Stimulated activated naive CD8-positive, alpha-beta T cell treated with anti-CD3 and anti-CD28 coated beads, Interleukin-15, Interleukin-2, amounts not matched to agents 100 ng/mL and 50 ng/mL, for 24 hours (primary cell): Measurements from ENCODE around the gene BTBD10.

Experiments used
- H3K27ac Mint-ChIP-seq: one replicate; pipeline ENCODE4 v1.8.0; 2021; ENCODE audit warnings: mild to moderate bottlenecking, mixed read lengths
- H3K27me3 Mint-ChIP-seq: one replicate; pipeline ENCODE4 v1.8.0; 2021; ENCODE audit warnings: mixed read lengths
- H3K36me3 Mint-ChIP-seq: one replicate; pipeline ENCODE4 v1.8.0; 2021; ENCODE audit warnings: low read depth, mixed read lengths
- H3K4me1 Mint-ChIP-seq: one replicate; pipeline ENCODE4 v1.8.0; 2021; ENCODE audit warnings: low read depth, mixed read lengths
- H3K4me3 Mint-ChIP-seq: one replicate; pipeline ENCODE4 v1.8.0; 2021; ENCODE audit warnings: mild to moderate bottlenecking, mixed read lengths
- H3K9me3 Mint-ChIP-seq: one replicate; pipeline ENCODE4 v1.8.0; 2021; ENCODE audit warnings: mixed read lengths

The BTBD10 gene

DNA sequence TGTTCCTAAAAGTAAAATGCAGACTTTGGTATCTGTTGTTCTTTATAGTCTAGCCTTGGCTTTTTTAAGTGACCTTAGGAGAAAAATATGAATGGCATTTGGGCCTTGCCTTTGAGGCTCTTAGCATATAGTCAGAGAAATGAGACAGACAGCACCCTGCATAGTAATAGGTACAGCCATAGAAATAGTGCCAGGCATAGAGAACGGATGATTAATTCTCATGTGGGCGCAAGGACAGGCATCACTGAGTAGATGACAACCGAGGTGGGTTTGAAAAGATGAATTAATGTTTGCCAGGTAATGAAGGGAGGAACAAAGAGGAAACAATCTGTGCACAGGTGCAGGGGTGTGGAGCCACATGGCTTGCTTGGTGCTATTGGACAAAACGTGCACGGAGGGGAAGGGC is 95.0 kb downstream of the BTBD10 start:
- H3K9me3 Mint-ChIP-seq, result no peaks in the 10 kb centered on the region
- no peaks in the 10 kb centered on the region for H3K27me3 Mint-ChIP-seq
- H3K4me3 Mint-ChIP-seq, result no peak overlapping the region
- peaks cover 37% of the 10 kb centered on the region for H3K36me3 Mint-ChIP-seq
- H3K4me1 Mint-ChIP-seq, result no peaks in the 10 kb centered on the region
- no peak overlapping the region for H3K27ac Mint-ChIP-seq

DNA sequence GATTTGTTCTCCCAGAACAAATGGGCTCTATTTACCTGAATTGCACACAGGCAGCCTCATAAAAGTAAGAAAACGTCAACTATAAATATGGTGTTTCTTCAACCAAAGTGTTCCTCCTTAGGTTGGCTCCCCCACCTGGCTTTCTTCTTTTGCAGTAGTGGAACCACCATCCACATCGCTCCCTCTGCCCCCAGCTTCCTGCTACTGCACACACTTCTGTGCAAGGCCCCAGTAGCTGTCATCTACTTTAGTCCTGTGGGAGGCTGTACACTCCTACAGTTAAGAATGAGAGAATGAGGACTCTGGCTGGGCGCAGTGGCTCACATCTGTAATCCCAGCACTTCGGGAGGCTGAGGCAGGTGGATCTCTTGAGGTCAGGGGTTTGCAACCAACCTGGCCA is 95.9 kb downstream of the BTBD10 start:
- Mint-ChIP-seq H3K27ac (no peak overlapping the region), H3K36me3 (peaks cover 40% of the 10 kb centered on the region)

DNA sequence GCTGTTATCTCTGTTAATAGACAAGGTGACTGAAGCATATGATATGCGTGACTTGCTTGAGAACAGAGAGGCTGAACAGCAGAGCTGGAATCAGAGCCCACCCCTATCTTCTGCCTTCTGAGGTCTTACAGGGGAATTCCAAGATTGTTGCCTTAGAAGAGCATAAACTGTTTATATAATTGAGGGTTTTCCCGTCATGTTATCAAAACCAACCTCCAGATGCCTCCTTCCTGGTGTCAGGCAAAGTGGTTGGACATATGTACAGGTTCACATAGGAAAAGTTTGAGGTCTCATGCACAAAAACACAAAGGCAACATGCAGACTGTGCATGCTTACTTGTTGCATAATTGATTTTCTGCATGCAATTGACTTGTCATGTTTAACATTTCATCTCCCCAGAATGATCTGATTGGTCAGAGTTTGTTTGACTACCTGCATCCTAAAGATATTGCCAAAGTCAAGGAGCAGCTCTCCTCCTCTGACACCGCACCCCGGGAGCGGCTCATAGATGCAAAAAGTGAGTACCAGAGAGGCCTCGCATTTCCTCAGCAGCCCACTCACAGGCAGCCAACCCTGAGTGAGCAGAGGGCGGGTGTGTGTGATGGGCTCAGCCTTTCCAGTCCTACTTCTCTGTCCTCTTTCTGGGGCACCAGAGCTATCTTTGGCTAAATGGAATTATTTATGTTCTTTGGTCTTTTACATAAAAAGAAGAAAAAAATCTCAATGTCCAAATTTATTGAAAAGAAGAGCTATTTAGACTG is 96.6 kb downstream of the BTBD10 start:
- Mint-ChIP-seq H3K27ac (no peak overlapping the region), H3K27me3 (no peaks in the 10 kb centered on the region), H3K4me3 (no peak overlapping the region), H3K9me3 (no peaks in the 10 kb centered on the region), H3K4me1 (no peaks in the 10 kb centered on the region), H3K36me3 (peaks cover 43% of the 10 kb centered on the region)

More for the DNA sequence above, 95.9 kb downstream of the BTBD10 start:
- H3K27me3 Mint-ChIP-seq, result no peaks in the 10 kb centered on the region
- no peak overlapping the region for H3K4me3 Mint-ChIP-seq
- H3K9me3 Mint-ChIP-seq, result no peaks in the 10 kb centered on the region
- no peaks in the 10 kb centered on the region for H3K4me1 Mint-ChIP-seq

DNA sequence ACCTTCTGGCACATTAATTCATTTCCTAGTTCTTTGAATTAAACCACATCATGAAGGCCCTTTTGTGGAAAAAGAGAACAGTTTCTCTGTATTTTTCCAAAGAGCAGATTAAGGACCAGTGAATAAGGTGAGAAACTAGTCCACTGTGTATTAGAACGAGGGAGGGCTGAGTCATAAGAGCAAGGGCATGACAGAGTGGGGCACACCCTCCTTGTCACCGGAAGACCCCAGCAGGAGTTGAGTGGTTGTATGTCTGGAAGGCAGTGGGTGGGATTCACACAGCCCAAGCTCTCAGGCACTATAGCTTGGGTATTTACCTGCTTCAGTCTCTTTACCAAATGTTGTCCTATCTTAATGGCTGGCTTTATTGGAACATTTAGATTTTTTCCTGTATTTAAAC is 98.6 kb downstream of the BTBD10 start:
- Mint-ChIP-seq H3K36me3 (peaks cover 63% of the 10 kb centered on the region), H3K4me3 (no peak overlapping the region), H3K27me3 (no peaks in the 10 kb centered on the region), H3K4me1 (no peaks in the 10 kb centered on the region), H3K27ac (no peak overlapping the region), H3K9me3 (no peaks in the 10 kb centered on the region)

DNA sequence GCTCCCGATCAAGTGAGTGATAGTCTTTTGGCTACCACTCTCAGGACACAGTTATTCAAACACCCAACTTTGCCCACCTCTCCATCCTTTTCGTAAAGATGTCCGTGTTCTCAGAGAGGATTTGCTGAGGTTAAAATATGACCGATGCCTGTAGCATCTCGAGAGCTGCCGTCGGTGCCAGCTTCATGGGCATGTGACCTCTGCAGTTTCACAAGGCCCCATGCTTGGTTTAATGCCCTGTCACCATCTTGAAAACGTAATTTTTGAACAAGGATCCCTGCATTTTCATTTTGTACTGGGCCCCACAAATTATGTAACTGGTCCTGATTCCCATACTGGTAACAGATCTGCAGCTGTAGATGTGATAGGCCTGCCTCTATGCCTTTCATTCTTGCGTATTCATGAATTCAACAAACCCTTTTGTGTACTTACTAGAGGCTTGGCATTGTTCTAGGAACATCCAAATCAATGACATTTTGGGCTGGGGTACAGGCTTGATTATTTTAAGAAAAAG is 100.4 kb downstream of the BTBD10 start:
- Mint-ChIP-seq H3K9me3 (no peaks in the 10 kb centered on the region), H3K36me3 (peaks cover 65% of the 10 kb centered on the region), H3K4me3 (no peak overlapping the region), H3K27me3 (no peaks in the 10 kb centered on the region), H3K4me1 (peaks cover 5% of the 10 kb centered on the region), H3K27ac (no peak overlapping the region)

DNA sequence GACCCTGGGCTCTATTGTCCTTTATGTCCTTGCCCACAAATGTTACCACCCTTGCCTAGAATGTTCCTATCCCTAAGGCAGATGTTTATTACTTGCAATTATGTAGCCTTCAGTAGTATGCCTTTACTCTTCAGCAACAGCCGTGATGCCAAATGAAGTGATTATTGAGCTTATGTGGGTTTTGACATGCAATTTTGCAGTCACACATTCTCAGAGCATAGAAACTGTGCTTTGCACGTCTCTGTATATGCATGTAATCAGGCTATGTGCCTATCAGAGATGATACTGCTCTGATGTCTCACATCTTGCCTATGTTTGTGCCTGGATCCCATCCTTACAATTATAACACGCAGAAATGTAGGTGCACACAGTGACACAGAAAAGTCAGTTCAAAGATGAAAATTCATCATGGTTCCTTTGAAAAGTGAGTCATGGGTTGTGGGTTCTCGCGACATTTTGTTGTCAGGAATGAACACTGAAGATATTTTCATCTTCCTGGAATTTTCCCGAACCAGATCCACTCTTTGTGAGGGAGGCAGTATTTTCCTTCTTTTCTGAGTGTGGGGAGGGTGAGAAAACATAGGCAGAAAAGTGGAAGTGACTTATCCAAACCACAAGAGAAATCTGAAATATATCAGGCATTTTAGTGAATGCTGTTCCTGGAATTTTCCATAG is 104.3 kb downstream of the BTBD10 start:
- Mint-ChIP-seq H3K9me3 (no peaks in the 10 kb centered on the region), H3K27ac (no peak overlapping the region), H3K4me3 (no peak overlapping the region), H3K4me1 (peaks cover 5% of the 10 kb centered on the region), H3K36me3 (peaks cover 54% of the 10 kb centered on the region), H3K27me3 (no peaks in the 10 kb centered on the region)

DNA sequence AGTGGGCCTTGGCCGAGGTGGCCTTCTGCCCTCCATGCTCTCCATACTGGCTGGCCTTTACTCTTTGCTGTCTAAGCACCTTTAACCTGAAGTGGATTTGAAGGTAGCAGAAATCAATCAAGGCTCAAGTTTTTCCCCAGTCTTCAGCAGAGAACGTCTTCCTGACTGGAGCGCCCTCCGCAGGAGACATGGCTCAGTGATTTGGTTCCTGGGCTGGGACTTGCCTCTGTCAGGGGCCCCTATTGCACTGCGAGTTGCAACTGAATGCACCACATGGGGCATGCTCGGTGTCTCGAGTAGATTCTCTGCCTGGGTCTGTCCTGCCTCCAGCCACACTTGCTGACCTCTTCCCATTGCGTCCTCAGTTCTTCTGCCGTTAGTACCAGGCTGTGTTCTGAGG is 105.8 kb downstream of the BTBD10 start:
- H3K27ac Mint-ChIP-seq, result no peak overlapping the region
- no peaks in the 10 kb centered on the region for H3K27me3 Mint-ChIP-seq
- H3K9me3 Mint-ChIP-seq, result no peaks in the 10 kb centered on the region
- H3K36me3 Mint-ChIP-seq, result peaks cover 49% of the 10 kb centered on the region
- H3K4me3 Mint-ChIP-seq, result no peak overlapping the region
- H3K4me1 Mint-ChIP-seq, result peaks cover 5% of the 10 kb centered on the region

DNA sequence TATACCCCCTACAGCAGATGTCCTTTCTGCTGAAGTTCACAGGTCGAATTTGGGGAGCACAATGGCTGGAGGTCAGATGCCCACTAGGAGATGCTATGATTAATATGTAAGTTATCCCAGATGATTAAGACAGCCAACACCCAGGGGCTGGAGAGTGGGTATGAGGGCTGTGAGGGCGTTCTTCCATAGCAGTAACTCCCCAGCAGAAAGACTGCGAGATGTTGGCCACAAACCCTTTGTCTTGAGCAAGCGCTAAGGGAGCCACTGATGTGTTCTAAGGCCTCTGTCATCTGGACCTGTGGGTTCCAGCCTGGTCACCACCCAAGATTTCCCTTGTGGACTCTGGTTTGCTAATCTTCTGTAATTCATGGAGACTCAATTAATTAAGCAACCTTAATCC is 107.8 kb downstream of the BTBD10 start:
- peaks cover 5% of the 10 kb centered on the region for H3K4me1 Mint-ChIP-seq

DNA sequence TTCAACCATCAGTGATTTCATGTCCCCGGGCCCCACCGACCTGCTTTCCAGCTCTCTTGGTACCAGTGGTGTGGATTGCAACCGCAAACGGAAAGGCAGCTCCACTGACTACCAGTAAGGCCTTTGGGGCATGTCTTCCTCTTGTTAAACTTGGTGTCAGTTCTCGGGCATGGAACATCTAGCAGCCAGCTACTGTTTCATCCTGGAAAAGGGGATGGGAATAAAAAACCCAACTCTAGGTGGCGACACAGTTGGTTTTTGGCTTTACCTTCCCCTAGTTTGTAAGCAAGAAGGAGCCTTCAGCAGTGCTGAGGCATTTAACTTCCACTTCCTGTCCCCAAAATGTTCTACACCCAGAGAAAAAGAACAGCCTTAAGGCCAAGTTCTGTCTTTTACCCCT is 108.7 kb downstream of the BTBD10 start:
- no peak overlapping the region for H3K4me3 Mint-ChIP-seq
- H3K27ac Mint-ChIP-seq, result no peak overlapping the region
- peaks cover 7% of the 10 kb centered on the region for H3K4me1 Mint-ChIP-seq
- no peaks in the 10 kb centered on the region for H3K9me3 Mint-ChIP-seq
- H3K36me3 Mint-ChIP-seq, result peaks cover 44% of the 10 kb centered on the region
- no peaks in the 10 kb centered on the region for H3K27me3 Mint-ChIP-seq

More for the DNA sequence above, 107.8 kb downstream of the BTBD10 start:
- Mint-ChIP-seq H3K9me3 (no peaks in the 10 kb centered on the region), H3K36me3 (peaks cover 47% of the 10 kb centered on the region), H3K4me3 (no peak overlapping the region), H3K27ac (no peak overlapping the region), H3K27me3 (no peaks in the 10 kb centered on the region)

DNA sequence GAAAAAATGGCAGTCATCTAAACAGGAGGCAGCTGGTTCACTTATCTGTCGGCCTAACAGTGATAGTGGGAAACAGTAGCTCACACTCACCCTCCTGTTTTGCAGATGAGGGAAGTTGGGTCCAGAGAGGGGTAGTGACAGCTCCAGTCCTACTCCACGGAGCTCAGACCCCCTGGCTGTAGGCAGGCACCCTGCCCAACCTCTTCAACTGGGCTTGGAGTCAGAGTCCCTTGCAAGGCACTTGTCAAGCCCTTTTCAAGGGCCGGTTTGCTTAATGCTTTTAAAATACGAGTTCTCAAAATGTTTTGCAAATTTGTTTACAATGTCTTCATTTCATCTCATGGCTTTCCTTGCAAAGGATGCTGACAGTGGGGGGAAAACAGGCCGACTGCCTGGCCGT is 110.3 kb downstream of the BTBD10 start:
- no peak overlapping the region for H3K4me3 Mint-ChIP-seq
- H3K9me3 Mint-ChIP-seq, result no peaks in the 10 kb centered on the region
- H3K27me3 Mint-ChIP-seq, result no peaks in the 10 kb centered on the region
- H3K27ac Mint-ChIP-seq, result no peak overlapping the region
- peaks cover 34% of the 10 kb centered on the region for H3K36me3 Mint-ChIP-seq
- peaks cover 18% of the 10 kb centered on the region for H3K4me1 Mint-ChIP-seq

DNA sequence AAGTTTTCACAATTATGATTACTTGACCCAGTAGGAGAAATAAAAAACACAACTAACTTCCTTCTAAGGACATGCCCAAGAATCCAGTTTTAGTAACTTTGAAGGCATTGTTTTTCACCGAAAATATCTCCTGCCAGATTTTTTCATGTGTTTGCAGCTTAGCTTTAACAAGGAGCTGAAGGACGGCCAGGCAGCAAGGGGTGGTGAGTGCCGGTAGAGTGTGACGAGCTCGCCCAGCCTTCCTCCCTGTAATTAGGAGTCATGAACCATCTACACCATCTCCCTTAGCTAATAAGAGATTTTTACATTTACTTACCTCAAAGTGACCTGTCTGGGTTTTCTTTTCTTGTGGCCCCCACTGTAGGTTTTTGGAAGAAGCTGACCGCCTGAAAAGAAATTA is 113.4 kb downstream of the BTBD10 start:
- H3K4me1 Mint-ChIP-seq, result peaks cover 22% of the 10 kb centered on the region
- peaks cover 21% of the 10 kb centered on the region for H3K36me3 Mint-ChIP-seq
- H3K27ac Mint-ChIP-seq, result peak overlapping the region; percentile 26
- no peak overlapping the region for H3K4me3 Mint-ChIP-seq
- H3K27me3 Mint-ChIP-seq, result no peaks in the 10 kb centered on the region
- no peaks in the 10 kb centered on the region for H3K9me3 Mint-ChIP-seq

DNA sequence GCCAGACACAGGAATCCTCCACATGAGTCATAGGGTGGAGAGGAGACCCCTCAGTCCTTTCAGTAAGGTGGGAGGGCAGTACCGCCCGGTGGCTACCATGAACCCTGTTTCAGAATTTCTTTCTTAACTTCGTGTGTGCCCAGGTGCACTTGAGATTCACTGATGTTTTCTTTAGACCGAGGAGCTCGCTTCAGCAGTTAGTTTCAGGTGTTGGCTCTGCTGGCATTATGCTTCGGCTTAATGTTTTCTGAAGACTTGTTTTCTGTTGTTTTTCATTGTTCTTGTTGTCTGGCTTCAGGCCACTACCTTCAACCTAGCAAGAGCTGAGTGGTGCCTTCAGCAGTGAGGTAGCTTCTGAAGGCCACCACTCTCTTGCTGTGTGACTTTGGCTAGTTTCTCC is 114.0 kb downstream of the BTBD10 start:
- no peak overlapping the region for H3K4me3 Mint-ChIP-seq
- no peaks in the 10 kb centered on the region for H3K27me3 Mint-ChIP-seq
- H3K9me3 Mint-ChIP-seq, result no peaks in the 10 kb centered on the region
- peak overlapping the region; percentile 46 for H3K27ac Mint-ChIP-seq
- peaks cover 21% of the 10 kb centered on the region for H3K36me3 Mint-ChIP-seq
- peaks cover 25% of the 10 kb centered on the region for H3K4me1 Mint-ChIP-seq

DNA sequence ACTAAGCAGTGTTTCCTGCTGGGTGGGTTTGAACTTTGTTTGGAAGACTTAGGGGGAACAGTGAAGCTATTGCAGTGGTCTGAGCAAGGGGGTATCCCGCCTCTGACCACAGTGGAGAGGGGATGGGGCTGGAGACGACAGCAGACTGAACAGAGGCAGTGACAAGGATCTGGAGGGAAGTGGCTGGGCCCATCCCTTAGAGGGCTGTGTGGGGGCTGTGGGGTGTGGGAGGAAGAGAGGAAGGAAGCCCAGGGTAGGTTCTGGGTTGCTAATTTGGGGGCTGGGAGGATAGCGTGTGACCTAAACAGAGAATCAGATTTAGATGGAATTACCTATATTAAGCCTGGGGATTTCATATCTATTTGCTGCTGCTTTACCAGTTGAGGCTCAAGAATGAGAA is 114.7 kb downstream of the BTBD10 start:
- no peaks in the 10 kb centered on the region for H3K9me3 Mint-ChIP-seq
- peaks cover 21% of the 10 kb centered on the region for H3K36me3 Mint-ChIP-seq
- peak overlapping the region; percentile 46 for H3K27ac Mint-ChIP-seq
- H3K4me1 Mint-ChIP-seq, result peaks cover 27% of the 10 kb centered on the region
- no peaks in the 10 kb centered on the region for H3K27me3 Mint-ChIP-seq
- peak overlapping the region; percentile 17 for H3K4me3 Mint-ChIP-seq

DNA sequence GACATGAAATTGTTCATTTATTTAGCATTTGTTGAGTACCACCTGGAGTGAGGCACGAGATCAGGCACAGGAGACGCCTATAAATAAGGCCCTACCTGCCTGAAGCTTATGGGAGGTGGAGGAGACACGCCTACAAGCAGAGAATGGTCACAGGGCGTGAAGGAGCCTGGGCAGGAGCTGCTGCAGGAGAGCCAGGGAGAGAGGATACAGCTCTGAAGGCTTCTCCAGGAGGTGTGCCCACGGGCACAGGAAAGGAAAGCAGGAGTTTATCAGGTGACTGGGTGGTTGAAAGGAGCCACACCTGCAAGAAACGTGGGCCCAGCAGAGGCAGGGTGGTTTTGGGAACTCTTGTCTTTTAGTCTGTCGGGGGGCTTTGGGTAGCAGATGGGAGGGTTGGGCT is 115.1 kb downstream of the BTBD10 start:
- Mint-ChIP-seq H3K27ac (peak overlapping the region; percentile 46), H3K27me3 (no peaks in the 10 kb centered on the region), H3K36me3 (peaks cover 21% of the 10 kb centered on the region), H3K4me1 (peaks cover 27% of the 10 kb centered on the region), H3K4me3 (no peak overlapping the region), H3K9me3 (no peaks in the 10 kb centered on the region)

DNA sequence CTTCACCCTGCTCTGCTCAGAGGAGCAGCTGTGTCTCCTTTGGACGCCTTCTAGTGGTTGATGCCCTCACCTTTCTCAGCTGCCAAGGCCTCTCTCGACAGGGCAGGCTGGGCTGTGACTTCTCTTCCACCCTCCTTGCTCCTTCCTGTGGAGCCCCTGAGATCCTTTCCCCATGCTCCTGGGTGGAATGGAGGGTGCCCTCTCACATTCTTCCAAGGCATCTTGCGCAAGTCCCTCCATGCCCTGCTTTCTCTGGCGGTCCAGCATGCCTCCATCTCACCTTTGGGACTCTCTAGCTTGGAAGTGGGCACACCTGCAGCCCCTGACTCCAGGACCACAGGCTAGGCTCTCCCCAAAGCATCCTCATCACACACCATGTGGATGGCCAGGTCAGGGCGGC is 116.6 kb downstream of the BTBD10 start:
- no peak overlapping the region for H3K27ac Mint-ChIP-seq
- H3K36me3 Mint-ChIP-seq, result peaks cover 13% of the 10 kb centered on the region
- no peak overlapping the region for H3K4me3 Mint-ChIP-seq
- no peaks in the 10 kb centered on the region for H3K27me3 Mint-ChIP-seq
- no peaks in the 10 kb centered on the region for H3K9me3 Mint-ChIP-seq
- H3K4me1 Mint-ChIP-seq, result peaks cover 31% of the 10 kb centered on the region
